IMR-90 (cell line): ENCODE data around the gene CYP51A1. TPM values are rescaled to one million over a fixed set of nuclear protein-coding genes. Genes with fewer than 3 reads are reported as not detected.

ENCODE experiments used
- ATAC-seq: fragments of 200-7000 bp; cut with Tn5 transposase; 2 replicates; pipeline ENCODE4 v1.9.1; 2020; ENCODE audit warnings: low read depth, mild to moderate bottlenecking, moderate library complexity
- Bru-seq: library from RNA; stranded (reverse); fragments of 400-500 nt; gene quantifications from one replicate; lab custom pipeline; 2021; lab: Mats Ljungman, UMichigan
- BruChase-seq, 2 experiments: library from RNA; stranded (reverse); fragments of 400-500 nt; gene quantifications; one replicate each; lab custom pipeline; 2021; lab: Mats Ljungman, UMichigan
- BruUV-seq: library from RNA; stranded (reverse); fragments of 400-500 nt; replicated peaks from 2 replicates; lab custom pipeline; 2021; lab: Mats Ljungman, UMichigan
- CTCF ChIA-PET: fragments of 300-600 bp; formaldehyde crosslinking; extraction: SDS; loops from one replicate; lab custom pipeline; 2021; ENCODE audit warnings: antibody characterized with exemption; lab: Yijun Ruan, JAX
- POLR2A ChIA-PET: fragments of 300-600 bp; sonication (Branson Sonifier 250); formaldehyde crosslinking; loops from one replicate; lab custom pipeline; 2022; ENCODE audit warnings: antibody characterized with exemption; ENCODE audit not compliant: unreplicated experiment; lab: Charles Lee
- DNase-seq: peaks from one replicate; pipeline ENCODE4 v3.0.0; 2013
- H2AFZ ChIP-seq: replicated peaks from 2 replicates; pipeline ENCODE3; 2013; ENCODE audit warnings: low read length, mild to moderate bottlenecking; ENCODE audit not compliant: poor library complexity
- H2AK5ac ChIP-seq: 2 replicates; pipeline ENCODE4 v1.6.1; 2013; ENCODE audit warnings: low read depth, low read length, inconsistent platforms
- H2AK9ac ChIP-seq: replicated peaks from 2 replicates; pipeline ENCODE3; 2013; ENCODE audit warnings: mild to moderate bottlenecking, low read depth, low read length, moderate library complexity; ENCODE audit not compliant: poor library complexity
- H2BK120ac ChIP-seq: 2 replicates; pipeline ENCODE4 v1.6.1; 2013; ENCODE audit warnings: low read depth, low read length, inconsistent platforms
- H2BK15ac ChIP-seq: 3 replicates; pipeline ENCODE4 v1.6.1; 2013; ENCODE audit warnings: low read depth, low read length, inconsistent platforms
- H2BK20ac ChIP-seq: 2 replicates; pipeline ENCODE4 v1.6.1; 2013; ENCODE audit warnings: low read depth, mild to moderate bottlenecking, inconsistent platforms, low read length, moderate library complexity
- H2BK5ac ChIP-seq: 2 replicates; pipeline ENCODE4 v1.6.1; 2013; ENCODE audit warnings: mild to moderate bottlenecking, low read depth, low read length, inconsistent platforms; ENCODE audit not compliant: poor library complexity, severe bottlenecking
- H3K14ac ChIP-seq: replicated peaks from 2 replicates; pipeline ENCODE4 v1.6.1; 2013; ENCODE audit warnings: low read depth, low read length, inconsistent platforms
- H3K18ac ChIP-seq: 2 replicates; pipeline ENCODE4 v1.6.1; 2013; ENCODE audit warnings: low read depth, low read length, control low read depth
- H3K23ac ChIP-seq: 2 replicates; pipeline ENCODE4 v1.6.1; 2013; ENCODE audit warnings: low read depth, low read length, inconsistent platforms
- H3K27ac ChIP-seq: 2 replicates; pipeline ENCODE4 v1.5.1; 2013; ENCODE audit warnings: mild to moderate bottlenecking, control low read depth, low read length; ENCODE audit not compliant: insufficient read depth
- H3K27me3 ChIP-seq: 2 replicates; pipeline ENCODE4 v1.6.1; 2013; ENCODE audit warnings: low read length; ENCODE audit not compliant: control insufficient read depth, insufficient read depth
- H3K36me3 ChIP-seq: 2 replicates; pipeline ENCODE4 v1.6.1; 2013; ENCODE audit warnings: low read length, mixed read lengths; ENCODE audit not compliant: control insufficient read depth, insufficient read depth
- H3K4ac ChIP-seq: 2 replicates; pipeline ENCODE4 v1.6.1; 2013; ENCODE audit warnings: low read depth, low read length, inconsistent platforms
- H3K4me1 ChIP-seq: 2 replicates; pipeline ENCODE4 v1.6.1; 2013; ENCODE audit warnings: low read length, mixed read lengths; ENCODE audit not compliant: control insufficient read depth, insufficient read depth
- H3K4me2 ChIP-seq: 2 replicates; pipeline ENCODE4 v1.6.1; 2013; ENCODE audit warnings: low read depth, mild to moderate bottlenecking, control low read depth, low read length, moderate library complexity
- H3K4me3 ChIP-seq: 2 replicates; pipeline ENCODE4 v1.5.1; 2013; ENCODE audit warnings: low read depth, mild to moderate bottlenecking, control low read depth, low read length, moderate library complexity; ENCODE audit not compliant: insufficient read depth
- H3K56ac ChIP-seq: 2 replicates; pipeline ENCODE4 v1.6.1; 2013; ENCODE audit warnings: low read length, inconsistent platforms; ENCODE audit not compliant: insufficient read depth; ENCODE audit errors: extremely low read depth
- H3K79me1 ChIP-seq, 2 experiments: 2 replicates each; pipeline ENCODE4 v1.6.1; 2013; ENCODE audit warnings: low read length in 2 of 2, inconsistent platforms in 1 of 2, low read depth in 1 of 2
- H3K9ac ChIP-seq: 2 replicates; pipeline ENCODE4 v1.6.1; 2013; ENCODE audit warnings: low read depth, low read length, control low read depth
- H3K9me1 ChIP-seq: 2 replicates; pipeline ENCODE4 v1.6.1; 2013; ENCODE audit warnings: low read length, inconsistent platforms; ENCODE audit not compliant: insufficient read depth
- H3K9me3 ChIP-seq: 2 replicates; pipeline ENCODE4 v1.6.1; 2013; ENCODE audit warnings: low read length; ENCODE audit not compliant: control insufficient read depth, insufficient read depth
- H4K20me1 ChIP-seq: 2 replicates; pipeline ENCODE4 v1.6.1; 2013; ENCODE audit warnings: low read length, inconsistent platforms; ENCODE audit not compliant: insufficient read depth
- H4K5ac ChIP-seq: 2 replicates; pipeline ENCODE4 v1.6.1; 2013; ENCODE audit warnings: mild to moderate bottlenecking, low read depth, low read length, control low read depth
- H4K8ac ChIP-seq, 2 experiments: 2 replicates each; pipeline ENCODE4 v1.6.1; 2013; ENCODE audit warnings: low read depth in 2 of 2, low read length in 2 of 2, control low read depth in 1 of 2, inconsistent platforms in 1 of 2
- H4K91ac ChIP-seq: 2 replicates; pipeline ENCODE4 v1.6.1; 2013; ENCODE audit warnings: low read depth, low read length, inconsistent platforms; ENCODE audit not compliant: insufficient read depth
- CEBPB ChIP-seq: IDR thresholded peaks from 2 replicates; pipeline ENCODE4 v1.6.1; 2012; ENCODE audit warnings: low read depth, low read length, improper control_type of control experiment
- MAZ ChIP-seq: IDR thresholded peaks from 2 replicates; pipeline ENCODE4 v1.6.1; 2012; ENCODE audit warnings: low read depth, mild to moderate bottlenecking, low read length, improper control_type of control experiment, moderate library complexity, borderline replicate concordance
- MXI1 ChIP-seq: IDR thresholded peaks from 2 replicates; pipeline ENCODE4 v1.6.1; 2012; ENCODE audit warnings: low read depth, mild to moderate bottlenecking, low read length, moderate library complexity, borderline replicate concordance
- POLR2A ChIP-seq: IDR thresholded peaks from 2 replicates; pipeline ENCODE4 v1.6.1; 2012; ENCODE audit warnings: mild to moderate bottlenecking, low read depth, low read length
- SMC3 ChIP-seq: fragments of 150-350 bp; IDR thresholded peaks from 2 replicates; pipeline ENCODE4 v1.6.1; 2016; ENCODE audit warnings: low read depth, mild to moderate bottlenecking, antibody characterized with exemption, low read length, moderate library complexity
- USF2 ChIP-seq: fragments of 150-350 bp; IDR thresholded peaks from 2 replicates; pipeline ENCODE4 v1.6.1; 2017; ENCODE audit warnings: mild to moderate bottlenecking, antibody characterized with exemption, low read length, low read depth
- WGBS, 2 experiments: methylation state at CpG; one replicate each; pipeline versions ENCODE4 v1.1.5 to v1.1.7; 2013; ENCODE audit warnings: missing lambda C conversion rate in 2 of 2; ENCODE audit not compliant: insufficient read length in 1 of 2; ENCODE audit errors: extremely low coverage in 2 of 2; 5-methylcytosine and 5-hydroxymethylcytosine counted together
- dilution Hi-C: fragments of 300-500 bp; cut with HindIII; formaldehyde crosslinking; loops from one replicate; pipeline ENCODE4 v1.14.3; 2018; ENCODE audit warnings: low sequenced_read_pairs; ENCODE audit not compliant: unreplicated experiment
- in situ Hi-C: fragments of 300-500 bp; cut with MboI; formaldehyde crosslinking; loops from 3 replicates; pipeline ENCODE4 v1.14.3; 2019; ENCODE audit warnings: low sequenced_read_pairs, inconsistent platforms, mixed read lengths
- intact Hi-C: fragments of 100-400 bp; cut with micrococcal nuclease; formaldehyde crosslinking; loops from 2 replicates; pipeline ENCODE4 v1.10.0; 2022
- long read RNA-seq: library from polyadenylated mRNA; unstranded; transcript quantifications from one replicate; pipeline ENCODE4 v2.0.0, GENCODE V29; 2021; ENCODE audit not compliant: unreplicated experiment
- polyA plus RNA-seq, 3 experiments: library from polyadenylated mRNA; depleted of rRNA; stranded (reverse); fragments of >200 nt; gene quantifications; 2 replicates each; pipeline ENCODE4 v1.2.3, GENCODE V29; 2012; ENCODE audit warnings: low replicate concordance in 1 of 3
- total RNA-seq: library from RNA; depleted of rRNA; stranded (reverse); fragments of >200 nt; gene quantifications from 2 replicates; pipeline ENCODE4 v1.2.3, GENCODE V29; 2012; rRNA removed

Gene CYP51A1
- total RNA-seq (76.4 and 92.8 TPM in 2 replicates), polyA plus RNA-seq (2012; rRNA removed) (9.5 and 12.1 TPM in 2 replicates), Bru-seq, nascent RNA (percentile 72 among the genes with signal in this experiment), BruChase-seq, experiment 1, labeled RNA remaining after a 6-hour chase (percentile 85 among the genes with signal in this experiment), BruChase-seq, experiment 2, labeled RNA remaining after a 2-hour chase (percentile 78 among the genes with signal in this experiment)
- 3.9 and 5.0 TPM in 2 replicates for polyA plus RNA-seq (2012; cell fraction: cytosol; rRNA removed)
- 0.67 and 2.5 TPM in 2 replicates for polyA plus RNA-seq (2012; cell fraction: nucleus; rRNA removed; ENCODE audit: low replicate concordance)
- long read RNA-seq, transcript CYP51A1-201 (10 exons, 3,210 nt) = major isoform, 132 of 150 reads
- long read RNA-seq, transcript CYP51A1-203 (10 exons, 1,729 nt) = minor isoform, 13 of 150 reads
- long read RNA-seq, partial matches to known transcripts = 0 of 150 reads
- long read RNA-seq, other reads (novel, unspliced or antisense) = 5 of 150 reads

- peak within 1 kb of the TSS; percentile 92 for H3K14ac ChIP-seq
- H3K79me1 ChIP-seq = peaks cover 6 to 35% of the 10 kb centered on the region in 2 experiments
- dilution Hi-C loops (no loop called here), in situ Hi-C loops (no loop called here), intact Hi-C loops (loop anchor here (5.0 to 10.0 kb wide), 2 partner anchors 78 to 250 kb away; partner anchors contain the start of gene MTERF1)
- ChIA-PET POLR2A (no interaction called here), CTCF (interaction anchor here (0.6 to 1.2 kb wide), 3 partner anchors 43 to 372 kb away, joined by 3 to 4 read pairs (median 3); no protein-coding TSS in a partner anchor)
- no peaks in the 10 kb centered on the region for H3K9me3 ChIP-seq
- ATAC-seq (peak; percentile 90), DNase-seq (peak; percentile 86)
- H2BK20ac ChIP-seq = peak within 1 kb of the TSS; percentile 64; the same call in 1 of the 2 replicates
- H2BK5ac ChIP-seq = peak within 1 kb of the TSS; percentile 93
- H3K4me3 ChIP-seq = peak within 1 kb of the TSS; percentile 80
- H3K18ac ChIP-seq = peak within 1 kb of the TSS; percentile 87
- peak within 1 kb of the TSS; percentile 82 for H4K91ac ChIP-seq
- H4K8ac ChIP-seq = peak within 1 kb of the TSS; percentile 93
- H3K9me1 ChIP-seq = no peaks in the 10 kb centered on the region
- WGBS, 2 experiments = 1% methylated on average over 32 of the region's 73 CpGs; no CpG with 5 or more reads in 1 of the 2 experiments
- peak within 1 kb of the TSS; percentile 92 for H3K9ac ChIP-seq
- H2AFZ ChIP-seq = peak within 1 kb of the TSS; percentile 92
- TF ChIP-seq MAZ (peak; percentile 47; the same call in 1 of the 2 replicates), SMC3 (no peak), MXI1 (peak; percentile 54; the same call in 1 of the 2 replicates), CEBPB (peak; percentile 37; the same call in 1 of the 2 replicates), POLR2A (peak; percentile 73), USF2 (no peak)
- peak within 1 kb of the TSS; percentile 94 for H3K27ac ChIP-seq
- peak within 1 kb of the TSS; percentile 65 for H3K56ac ChIP-seq
- no TSS peak for BruUV-seq
- peak within 1 kb of the TSS; percentile 87 for H4K5ac ChIP-seq
- no peaks in the 10 kb centered on the region for H3K36me3 ChIP-seq
- no peaks in the 10 kb centered on the region for H3K27me3 ChIP-seq
- peak within 1 kb of the TSS; percentile 95 for H2BK120ac ChIP-seq
- H3K4ac ChIP-seq = peak within 1 kb of the TSS; percentile 84
- H2AK5ac ChIP-seq = peak within 1 kb of the TSS; percentile 72; the same call in 1 of the 2 replicates
- peak within 1 kb of the TSS; percentile 73 for H2AK9ac ChIP-seq
- H3K4me2 ChIP-seq = peak within 1 kb of the TSS; percentile 98
- H3K23ac ChIP-seq = peak within 1 kb of the TSS; percentile 77; the same call in 1 of the 2 replicates
- H2BK15ac ChIP-seq = 0 out of 3 replicates have a peak within 1 kb of the TSS, but pooled peaks have one; percentile 8
- H3K4me1 ChIP-seq = no peaks in the 10 kb centered on the region
- H4K20me1 ChIP-seq = peaks cover 5% of the 10 kb centered on the region; the same call in 1 of the 2 replicates
These were observed at the start of gene CYP51A1 for GRCh38 chr7:92134271-92135051. CYP51A1 (minus strand) TSS chr7:92134477; CDS start chr7:92134364, 113 bp downstream.
